GM18511 (cell line): ENCODE results near the gene NAT9.

ENCODE experiments used
- ATAC-seq: cut with Tn5 transposase; IDR thresholded peaks from one replicate; pipeline ENCODE4 v1.9.1; 2021; ENCODE audit warnings: mild to moderate bottlenecking, moderate library complexity; ENCODE audit not compliant: unreplicated experiment

The NAT9 gene

GRCh38 chr17:74806334-74806733 lies 30.2 kb upstream of the NAT9 start:
- ATAC-seq, result no peak

- ATAC-seq, result no peak
Observed at GRCh38 chr17:74805591-74805991, 29.4 kb upstream of the NAT9 start.

GRCh38 chr17:74804683-74805082 lies 28.5 kb upstream of the NAT9 start:
- no peak for ATAC-seq

- no peak for ATAC-seq
Observed at GRCh38 chr17:74803971-74804370, 27.8 kb upstream of the NAT9 start.

GRCh38 chr17:74803388-74803930 lies 27.3 kb upstream of the NAT9 start:
- no peak for ATAC-seq

GRCh38 chr17:74801896-74802295 lies 25.8 kb upstream of the NAT9 start:
- no peak for ATAC-seq

- ATAC-seq, result no peak
Observed at GRCh38 chr17:74800531-74800930, 24.4 kb upstream of the NAT9 start.

GRCh38 chr17:74799097-74799496 lies 23.0 kb upstream of the NAT9 start:
- ATAC-seq, result no peak

- no peak for ATAC-seq
Observed at GRCh38 chr17:74798239-74798707, 22.1 kb upstream of the NAT9 start.

- ATAC-seq, result no peak
Observed at GRCh38 chr17:74797824-74798223, 21.7 kb upstream of the NAT9 start.

GRCh38 chr17:74796866-74797265 lies 20.7 kb upstream of the NAT9 start:
- no peak for ATAC-seq

GRCh38 chr17:74796211-74796610 lies 20.1 kb upstream of the NAT9 start:
- no peak for ATAC-seq

- no peak for ATAC-seq
Observed at GRCh38 chr17:74795327-74796020, 19.3 kb upstream of the NAT9 start.

- no peak for ATAC-seq
Observed at GRCh38 chr17:74792586-74793105, 16.5 kb upstream of the NAT9 start.

GRCh38 chr17:74790161-74791058 lies 14.3 kb upstream of the NAT9 start:
- no peak for ATAC-seq

GRCh38 chr17:74786431-74787055 lies 10.4 kb upstream of the NAT9 start:
- ATAC-seq, result no peak

- ATAC-seq, result no peak
Observed at GRCh38 chr17:74785981-74786360, 9.8 kb upstream of the NAT9 start.

- ATAC-seq, result no peak
Observed at GRCh38 chr17:74785096-74785980, 9.2 kb upstream of the NAT9 start.

GRCh38 chr17:74784125-74784810 lies 8.1 kb upstream of the NAT9 start:
- ATAC-seq, result no peak

GRCh38 chr17:74782571-74782970 lies 6.4 kb upstream of the NAT9 start:
- ATAC-seq, result no peak
